Mucosa of stomach (tissue), 1 donor: Measurements from ENCODE around the gene IFI27L2.

Experiments
- H3K27me3 ChIP-seq: one replicate; pipeline ENCODE4 v1.7.0; 2013; ENCODE audit warnings: mild to moderate bottlenecking, low read length; ENCODE audit not compliant: control insufficient read depth, insufficient read depth
- H3K36me3 ChIP-seq: one replicate; pipeline ENCODE4 v1.7.0; 2013; ENCODE audit warnings: low read length; ENCODE audit not compliant: control insufficient read depth, insufficient read depth
- H3K4me1 ChIP-seq: one replicate; pipeline ENCODE4 v1.7.0; 2013; ENCODE audit warnings: mild to moderate bottlenecking, low read length; ENCODE audit not compliant: control insufficient read depth, insufficient read depth
- H3K4me3 ChIP-seq: one replicate; pipeline ENCODE4 v1.7.0; 2013; ENCODE audit warnings: low read length
- H3K9ac ChIP-seq: one replicate; pipeline ENCODE4 v1.7.0; 2013; ENCODE audit warnings: mild to moderate bottlenecking, low read length, moderate library complexity
- H3K9me3 ChIP-seq: one replicate; pipeline ENCODE4 v1.7.0; 2013; ENCODE audit warnings: mild to moderate bottlenecking, low read length, moderate library complexity; ENCODE audit not compliant: control insufficient read depth
- donor health status: Pancreatic carcinoma.

The IFI27L2 gene

DNA sequence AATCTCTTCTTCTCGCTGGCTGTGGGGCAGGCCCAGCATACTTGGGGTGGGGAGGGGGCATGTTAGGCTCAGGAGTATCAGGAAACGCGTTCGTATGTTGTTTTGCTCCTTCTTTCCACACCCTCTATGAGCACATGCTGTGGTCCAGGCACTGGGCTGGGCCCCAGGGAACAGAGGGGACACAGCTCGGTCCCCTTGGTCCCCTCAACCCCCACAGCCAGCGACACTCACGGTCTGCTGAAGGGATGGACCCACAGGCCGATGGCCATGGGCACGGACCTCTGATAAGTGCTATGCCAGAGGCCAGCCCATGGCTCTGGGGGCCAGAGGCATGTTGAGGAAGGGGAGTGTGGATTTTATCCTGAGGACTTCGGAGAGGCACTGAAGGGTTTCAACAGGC lies 12.7 kb downstream of the IFI27L2 start:
- no peaks in the 10 kb centered on the region for H3K9me3 ChIP-seq

DNA sequence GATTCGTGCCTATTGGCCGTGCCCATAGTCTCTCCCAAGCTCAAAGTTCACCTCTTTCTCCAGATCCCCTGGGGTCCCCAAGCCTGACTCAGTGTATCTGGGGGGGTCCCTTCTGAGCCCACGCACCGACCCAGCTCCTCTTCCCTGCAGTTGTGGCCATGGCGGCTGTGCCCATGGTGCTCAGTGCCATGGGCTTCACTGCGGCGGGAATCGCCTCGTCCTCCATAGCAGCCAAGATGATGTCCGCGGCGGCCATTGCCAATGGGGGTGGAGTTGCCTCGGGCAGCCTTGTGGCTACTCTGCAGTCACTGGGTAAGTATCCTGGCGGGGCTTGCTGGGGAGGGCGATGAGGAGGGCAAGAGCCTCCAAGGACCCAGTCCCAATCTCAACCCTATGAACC lies 13.8 kb downstream of the IFI27L2 start:
- peaks cover 45% of the 10 kb centered on the region for H3K4me1 ChIP-seq
- H3K4me3 ChIP-seq: no peak overlapping the region
- H3K36me3 ChIP-seq: no peaks in the 10 kb centered on the region
- H3K9me3 ChIP-seq: no peaks in the 10 kb centered on the region
- no peak overlapping the region for H3K9ac ChIP-seq
- peaks cover 3% of the 10 kb centered on the region for H3K27me3 ChIP-seq

More for the DNA sequence above, 12.7 kb downstream of the IFI27L2 start:
- peaks cover 3% of the 10 kb centered on the region for H3K27me3 ChIP-seq
- no peak overlapping the region for H3K4me3 ChIP-seq
- no peaks in the 10 kb centered on the region for H3K36me3 ChIP-seq
- H3K9ac ChIP-seq: no peak overlapping the region
- H3K4me1 ChIP-seq: peaks cover 38% of the 10 kb centered on the region

DNA sequence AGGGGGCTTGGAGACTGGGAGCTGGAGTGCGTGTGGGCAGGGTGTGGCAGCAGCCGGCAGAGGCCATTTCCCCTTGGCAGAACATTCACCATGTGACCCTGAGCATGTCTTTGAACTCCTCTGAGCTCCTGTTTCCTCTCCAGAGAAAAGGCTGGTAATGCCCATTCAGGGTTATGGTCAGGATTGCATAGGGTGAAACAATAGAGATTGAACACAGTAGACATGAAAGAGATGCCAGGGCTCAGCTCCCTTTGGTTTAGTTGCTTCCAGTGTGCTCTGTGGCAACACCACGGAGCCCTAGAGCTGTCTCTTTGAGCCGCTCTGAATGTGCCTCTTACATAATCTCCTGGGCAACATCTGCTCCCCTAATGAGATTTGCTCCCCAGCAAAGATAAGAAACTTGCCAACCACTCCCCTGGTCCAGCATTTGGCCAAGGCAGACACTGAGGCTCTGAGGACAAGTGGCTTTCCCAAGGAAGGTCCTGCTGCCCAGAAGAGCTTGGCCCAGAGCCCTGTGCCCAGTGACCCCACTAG lies 14.3 kb downstream of the IFI27L2 start:
- H3K4me1 ChIP-seq: peaks cover 50% of the 10 kb centered on the region
- H3K9me3 ChIP-seq: no peaks in the 10 kb centered on the region
- peaks cover 3% of the 10 kb centered on the region for H3K27me3 ChIP-seq
- no peak overlapping the region for H3K9ac ChIP-seq
- no peak overlapping the region for H3K4me3 ChIP-seq
- H3K36me3 ChIP-seq: no peaks in the 10 kb centered on the region

DNA sequence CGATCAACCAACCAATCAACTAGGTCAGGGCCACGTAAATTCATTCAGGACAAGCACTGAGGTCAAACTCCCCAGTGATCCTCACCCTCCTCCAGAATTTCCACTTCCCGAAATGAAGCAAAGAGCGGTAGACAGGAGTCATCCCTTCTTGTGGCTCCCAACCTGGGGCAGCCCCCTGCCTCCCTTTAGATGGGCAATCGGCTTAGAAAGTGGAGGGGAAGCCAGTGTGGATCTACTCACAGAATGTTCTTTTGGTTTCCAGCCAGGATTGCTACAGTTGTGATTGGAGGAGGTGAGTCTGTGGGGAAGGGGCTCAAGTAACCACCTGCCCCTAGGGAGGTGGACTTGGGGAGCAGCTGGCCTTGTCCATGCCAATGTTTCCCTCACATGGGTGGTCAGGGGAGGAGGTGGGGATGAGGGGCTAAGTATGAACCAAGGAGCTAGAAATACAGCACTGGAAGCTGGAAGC lies 14.8 kb downstream of the IFI27L2 start:
- Histone ChIP-seq H3K27me3 (peaks cover 3% of the 10 kb centered on the region), H3K36me3 (no peaks in the 10 kb centered on the region), H3K4me1 (peaks cover 55% of the 10 kb centered on the region), H3K9me3 (no peaks in the 10 kb centered on the region), H3K9ac (no peak overlapping the region), H3K4me3 (no peak overlapping the region)

DNA sequence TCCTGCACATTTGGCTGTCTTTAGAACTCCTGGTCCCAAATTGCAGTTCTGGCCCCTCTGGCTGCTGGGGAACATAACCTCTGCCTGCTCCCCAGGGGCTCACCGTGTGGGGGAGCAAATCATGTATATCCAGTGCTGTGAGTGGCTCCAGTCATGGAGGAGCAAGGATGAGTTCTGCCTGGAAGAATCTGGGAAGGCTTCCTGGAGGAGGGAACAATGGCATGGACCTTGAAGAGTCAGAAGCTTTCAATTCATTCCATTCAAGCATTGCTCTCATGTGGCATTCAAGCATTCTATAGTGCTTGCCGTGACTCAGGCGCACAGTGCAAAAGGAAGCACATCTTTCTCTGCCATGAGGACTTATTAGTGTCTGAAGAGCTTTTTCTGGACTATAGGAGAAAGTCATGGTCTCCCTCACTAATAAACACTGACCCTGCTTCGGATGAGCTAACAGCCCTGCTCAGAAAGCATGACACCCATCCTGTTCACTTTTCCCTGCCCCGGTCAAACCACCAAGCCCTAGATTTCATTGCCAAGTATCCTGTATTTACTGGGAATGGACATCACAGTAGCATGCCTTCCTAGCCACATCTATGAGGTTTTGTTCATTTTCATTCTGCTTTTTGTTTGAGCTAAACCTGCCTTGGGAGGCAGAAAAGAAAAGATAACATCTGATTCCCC lies 15.4 kb downstream of the IFI27L2 start:
- H3K9ac ChIP-seq: no peak overlapping the region
- peaks cover 60% of the 10 kb centered on the region for H3K4me1 ChIP-seq
- no peaks in the 10 kb centered on the region for H3K36me3 ChIP-seq
- no peak overlapping the region for H3K4me3 ChIP-seq
- no peaks in the 10 kb centered on the region for H3K9me3 ChIP-seq
- peaks cover 3% of the 10 kb centered on the region for H3K27me3 ChIP-seq

DNA sequence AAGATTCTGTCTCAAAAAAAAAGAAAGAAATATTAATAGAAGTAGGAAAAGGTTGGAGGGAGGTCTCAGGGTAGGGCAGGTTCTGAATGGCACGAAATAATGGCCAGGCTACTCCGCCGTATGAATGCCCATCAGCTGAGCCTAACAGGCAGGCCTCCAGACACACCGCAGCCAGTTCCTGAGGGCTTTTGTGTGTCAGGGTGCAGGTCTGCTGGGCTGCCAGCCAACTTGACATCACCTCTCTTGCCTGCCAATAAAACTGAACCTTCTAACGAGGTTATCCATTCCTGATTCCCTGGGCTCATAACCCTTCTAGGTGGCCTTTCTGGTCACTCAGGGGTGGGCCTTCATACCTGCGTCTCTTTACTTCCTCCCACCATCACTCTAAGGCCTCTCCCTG lies 15.9 kb downstream of the IFI27L2 start:
- no peaks in the 10 kb centered on the region for H3K9me3 ChIP-seq
- H3K4me1 ChIP-seq: peaks cover 61% of the 10 kb centered on the region
- H3K36me3 ChIP-seq: no peaks in the 10 kb centered on the region
- peaks cover 3% of the 10 kb centered on the region for H3K27me3 ChIP-seq
- H3K4me3 ChIP-seq: no peak overlapping the region
- H3K9ac ChIP-seq: no peak overlapping the region

DNA sequence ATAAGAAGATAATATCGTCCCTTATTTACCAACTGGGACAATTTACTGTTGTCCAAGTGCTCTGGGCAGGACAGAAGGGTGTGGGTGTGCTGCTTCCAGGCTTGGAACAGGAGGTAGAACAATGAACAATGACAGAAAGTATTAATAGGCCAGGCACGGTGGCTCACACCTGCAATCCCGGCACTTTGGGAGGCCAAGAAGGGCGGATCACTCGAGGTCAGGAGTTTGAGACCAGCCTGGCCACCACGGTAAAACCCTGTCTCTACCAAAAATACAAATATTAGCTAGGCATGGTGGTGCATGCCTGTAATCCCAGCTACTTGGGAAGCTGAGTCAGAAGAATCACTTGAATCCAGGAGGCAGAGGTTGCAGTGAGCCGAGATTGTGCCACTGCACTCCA lies 16.3 kb downstream of the IFI27L2 start:
- Histone ChIP-seq H3K36me3 (no peaks in the 10 kb centered on the region), H3K9ac (peak overlapping the region; percentile 97), H3K9me3 (no peaks in the 10 kb centered on the region), H3K27me3 (peaks cover 3% of the 10 kb centered on the region), H3K4me1 (peaks cover 61% of the 10 kb centered on the region), H3K4me3 (no peak overlapping the region)

DNA sequence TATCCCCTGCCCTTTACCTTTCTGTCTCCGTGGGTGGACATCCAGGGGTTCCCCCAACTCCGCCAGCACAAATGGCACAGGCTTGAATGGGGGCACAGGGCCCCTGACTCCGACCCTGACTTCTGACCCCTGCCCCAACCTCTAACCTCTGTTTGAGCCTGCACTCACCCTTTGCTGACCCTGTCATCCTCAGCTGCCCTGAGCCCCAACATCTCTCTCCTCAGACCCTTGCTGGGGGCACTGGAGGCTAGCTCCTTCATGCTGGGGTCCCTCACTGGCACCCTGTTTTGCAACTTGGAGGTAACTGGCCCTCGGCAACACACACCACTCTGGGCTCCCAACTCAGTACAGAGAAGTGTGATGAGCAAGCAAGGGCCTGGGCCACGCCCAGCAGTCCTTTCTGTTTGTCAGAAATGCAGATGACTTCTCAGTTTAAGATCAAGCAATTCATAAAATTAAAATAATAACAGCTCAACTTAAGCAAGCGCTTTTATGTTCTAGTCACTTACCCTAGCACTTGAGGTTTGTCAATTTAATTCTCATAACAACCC lies 16.8 kb downstream of the IFI27L2 start:
- peaks cover 3% of the 10 kb centered on the region for H3K27me3 ChIP-seq
- no peaks in the 10 kb centered on the region for H3K9me3 ChIP-seq
- no peak overlapping the region for H3K4me3 ChIP-seq
- peak overlapping the region; percentile 97 for H3K9ac ChIP-seq
- peaks cover 61% of the 10 kb centered on the region for H3K4me1 ChIP-seq
- no peaks in the 10 kb centered on the region for H3K36me3 ChIP-seq

DNA sequence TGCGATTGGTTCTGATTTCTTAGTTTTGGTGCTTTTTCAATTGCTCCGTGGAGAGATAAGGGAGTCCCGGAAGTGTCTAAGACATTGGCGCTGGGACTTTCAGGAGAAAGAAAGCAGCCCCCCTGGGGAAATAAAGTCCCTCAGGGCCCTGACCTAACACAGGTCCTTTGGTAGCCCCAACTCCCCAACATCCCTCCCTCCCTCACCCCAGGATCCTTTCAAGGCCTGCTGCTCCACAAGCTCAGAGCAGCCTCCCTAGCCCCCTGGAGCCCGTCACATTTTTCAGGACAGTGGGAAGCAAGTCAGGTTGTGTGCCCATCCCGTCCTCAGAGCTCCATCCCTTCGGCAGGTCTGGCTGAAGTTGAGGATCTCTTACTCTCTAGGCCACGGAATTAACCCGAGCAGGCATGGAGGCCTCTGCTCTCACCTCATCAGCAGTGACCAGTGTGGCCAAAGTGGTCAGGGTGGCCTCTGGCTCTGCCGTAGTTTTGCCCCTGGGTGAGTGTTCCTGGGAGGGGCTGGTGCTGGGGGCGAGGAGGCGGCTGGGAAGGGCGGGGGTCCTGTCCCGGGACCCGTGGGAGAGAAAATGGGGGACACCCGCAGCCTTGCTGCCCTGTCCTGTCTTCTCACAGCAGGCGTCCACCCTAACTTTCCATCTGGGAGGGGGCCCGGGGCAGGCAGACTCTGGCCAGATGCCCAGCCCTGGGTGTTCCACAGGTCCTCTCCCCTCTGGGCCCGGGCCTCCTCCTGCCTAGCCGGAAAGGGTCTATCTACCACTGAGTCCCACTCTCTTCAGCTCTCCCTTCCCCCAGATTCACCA lies 17.9 kb downstream of the IFI27L2 start:
- Histone ChIP-seq H3K27me3 (peaks cover 3% of the 10 kb centered on the region), H3K4me3 (peak overlapping the region; percentile 72), H3K9ac (peak overlapping the region; percentile 97), H3K36me3 (no peaks in the 10 kb centered on the region), H3K4me1 (peaks cover 61% of the 10 kb centered on the region), H3K9me3 (no peaks in the 10 kb centered on the region)

DNA sequence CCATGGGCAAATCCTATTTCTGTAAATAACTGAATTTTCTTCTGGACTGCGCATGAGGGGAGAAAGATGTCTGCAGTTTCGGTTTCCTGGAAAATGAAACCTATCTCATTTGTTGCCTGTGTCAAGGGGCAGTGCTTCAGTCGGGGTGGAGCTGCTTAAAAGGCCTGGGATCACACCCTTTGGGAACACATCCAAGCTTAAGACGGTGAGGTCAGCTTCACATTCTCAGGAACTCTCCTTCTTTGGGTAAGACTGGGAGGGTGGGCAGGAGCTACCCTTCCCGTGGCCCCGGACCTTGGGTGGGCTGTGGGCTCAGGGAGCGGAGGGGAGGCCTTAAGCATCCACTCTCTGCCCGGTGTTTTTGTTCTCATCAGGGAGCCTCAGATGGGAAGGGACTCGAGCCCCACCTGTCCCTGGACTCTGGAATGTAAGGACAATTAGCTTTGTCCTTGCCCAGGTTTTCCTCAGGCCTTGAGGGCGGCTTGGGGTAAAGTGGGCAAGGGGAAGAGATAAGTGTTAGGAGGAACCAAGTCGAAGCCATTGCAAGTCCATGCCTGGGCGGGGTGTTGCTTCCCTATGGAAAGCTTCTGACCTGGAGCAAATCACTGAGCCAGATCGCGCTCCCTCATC lies 18.7 kb downstream of the IFI27L2 start, which contains the start of gene IFI27:
IFI27 (plus strand) TSS at position 185 of the 630 bp plus-strand sequence.
- Histone ChIP-seq H3K27me3 (peaks cover 3% of the 10 kb centered on the region), H3K4me1 (peaks cover 60% of the 10 kb centered on the region), H3K9ac (peak within 1 kb of the TSS; percentile 97), H3K9me3 (no peaks in the 10 kb centered on the region), H3K36me3 (no peaks in the 10 kb centered on the region), H3K4me3 (peak within 1 kb of the TSS; percentile 72)

DNA sequence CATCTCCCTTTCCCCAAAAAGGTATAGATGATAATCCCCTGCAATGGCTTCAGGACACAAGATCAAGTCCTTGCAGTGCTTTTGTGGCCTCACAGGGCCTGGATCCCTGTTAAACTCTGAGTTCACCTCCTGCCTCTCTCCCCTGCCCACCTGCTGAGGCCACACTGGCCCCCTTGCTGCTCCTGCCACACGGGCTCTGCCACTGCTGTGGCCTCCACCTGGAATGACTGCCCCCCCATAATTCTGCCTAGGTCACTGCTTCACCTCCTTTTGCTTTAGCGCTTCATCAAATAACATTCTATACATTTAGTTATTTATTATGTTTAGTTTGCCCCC lies 19.5 kb downstream of the IFI27L2 start:
- no peaks in the 10 kb centered on the region for H3K9me3 ChIP-seq
- peak overlapping the region; percentile 97 for H3K9ac ChIP-seq
- peaks cover 3% of the 10 kb centered on the region for H3K27me3 ChIP-seq
- H3K4me1 ChIP-seq: peaks cover 52% of the 10 kb centered on the region
- H3K4me3 ChIP-seq: no peak overlapping the region
- no peaks in the 10 kb centered on the region for H3K36me3 ChIP-seq
